GM12873 (cell line): ENCODE measurements around the gene LDHAL6A.
A peak's percentile ranks its signal among the peaks of the same experiment; 100 is the strongest.

Source experiments
- TF ChIP-seq, protein P1 (sequence below): IDR thresholded peaks from 2 replicates; pipeline ENCODE4 v1.5.1; 2012; ENCODE audit warnings: low read depth, mild to moderate bottlenecking, moderate library complexity, low read length, control low read depth; ENCODE audit not compliant: insufficient read depth; ENCODE audit errors: missing control alignments

LDHAL6A gene

DNA sequence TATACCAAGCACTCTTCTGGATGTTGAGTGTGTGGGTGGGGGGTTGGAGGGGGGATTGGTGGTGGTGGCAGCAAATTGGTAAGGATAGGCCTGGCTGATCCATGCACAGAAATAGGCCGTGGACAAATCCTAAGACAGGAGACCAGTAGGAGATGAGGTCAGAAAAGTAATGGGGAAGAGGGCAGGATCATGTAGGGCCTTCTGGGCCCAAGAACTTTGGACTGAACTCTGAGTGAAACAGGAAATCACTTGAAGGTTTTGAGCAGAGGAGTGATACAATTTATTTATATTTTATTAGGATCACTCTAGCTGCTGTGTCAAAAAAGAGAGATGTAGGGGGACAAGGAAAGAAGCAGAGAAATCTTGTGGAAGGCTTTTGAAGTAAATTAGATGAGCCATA, 42.4 kb downstream of the LDHAL6A start:
- TF ChIP-seq, protein P1, sequence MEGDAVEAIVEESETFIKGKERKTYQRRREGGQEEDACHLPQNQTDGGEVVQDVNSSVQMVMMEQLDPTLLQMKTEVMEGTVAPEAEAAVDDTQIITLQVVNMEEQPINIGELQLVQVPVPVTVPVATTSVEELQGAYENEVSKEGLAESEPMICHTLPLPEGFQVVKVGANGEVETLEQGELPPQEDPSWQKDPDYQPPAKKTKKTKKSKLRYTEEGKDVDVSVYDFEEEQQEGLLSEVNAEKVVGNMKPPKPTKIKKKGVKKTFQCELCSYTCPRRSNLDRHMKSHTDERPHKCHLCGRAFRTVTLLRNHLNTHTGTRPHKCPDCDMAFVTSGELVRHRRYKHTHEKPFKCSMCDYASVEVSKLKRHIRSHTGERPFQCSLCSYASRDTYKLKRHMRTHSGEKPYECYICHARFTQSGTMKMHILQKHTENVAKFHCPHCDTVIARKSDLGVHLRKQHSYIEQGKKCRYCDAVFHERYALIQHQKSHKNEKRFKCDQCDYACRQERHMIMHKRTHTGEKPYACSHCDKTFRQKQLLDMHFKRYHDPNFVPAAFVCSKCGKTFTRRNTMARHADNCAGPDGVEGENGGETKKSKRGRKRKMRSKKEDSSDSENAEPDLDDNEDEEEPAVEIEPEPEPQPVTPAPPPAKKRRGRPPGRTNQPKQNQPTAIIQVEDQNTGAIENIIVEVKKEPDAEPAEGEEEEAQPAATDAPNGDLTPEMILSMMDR, result no peak

DNA sequence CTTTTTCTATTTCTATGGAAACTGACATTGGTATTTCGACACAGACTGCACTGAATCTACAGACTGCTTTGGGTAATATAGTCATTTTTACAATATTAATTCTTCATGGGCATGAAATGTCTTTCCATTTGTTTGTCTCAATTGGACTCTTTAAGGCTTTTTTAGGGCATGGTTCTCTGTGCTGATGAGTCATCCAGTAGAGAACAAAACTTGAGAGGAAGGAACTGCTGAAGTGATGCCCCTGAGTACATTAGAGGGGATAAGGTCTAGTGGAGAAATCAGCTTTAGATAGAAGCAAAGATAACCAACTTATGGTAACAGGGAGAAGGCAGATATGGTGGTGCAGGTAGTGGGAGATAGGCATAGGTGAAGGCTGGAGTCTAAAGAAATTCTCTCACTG, 46.0 kb downstream of the LDHAL6A start:
- TF ChIP-seq, protein P1, result no peak

DNA sequence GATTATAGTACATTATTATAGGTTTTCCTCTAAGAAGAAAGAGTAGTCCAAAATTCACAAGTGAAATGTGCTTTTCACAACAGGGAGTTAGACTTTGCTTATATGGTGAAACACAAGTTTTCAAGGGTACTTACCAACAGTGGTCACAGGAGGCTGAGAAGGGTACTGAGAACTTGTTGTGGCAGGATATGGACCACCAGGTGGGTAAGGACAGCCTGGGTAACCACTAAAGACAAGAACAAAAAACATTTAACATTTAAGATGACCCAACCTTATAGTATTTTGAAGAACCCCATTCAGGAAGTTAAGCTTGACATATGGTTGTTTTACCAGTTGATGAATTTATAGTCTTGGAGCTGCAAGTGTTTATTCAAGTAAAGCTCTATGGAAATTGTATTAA, 46.7 kb downstream of the LDHAL6A start:
- TF ChIP-seq, protein P1, result no peak

DNA sequence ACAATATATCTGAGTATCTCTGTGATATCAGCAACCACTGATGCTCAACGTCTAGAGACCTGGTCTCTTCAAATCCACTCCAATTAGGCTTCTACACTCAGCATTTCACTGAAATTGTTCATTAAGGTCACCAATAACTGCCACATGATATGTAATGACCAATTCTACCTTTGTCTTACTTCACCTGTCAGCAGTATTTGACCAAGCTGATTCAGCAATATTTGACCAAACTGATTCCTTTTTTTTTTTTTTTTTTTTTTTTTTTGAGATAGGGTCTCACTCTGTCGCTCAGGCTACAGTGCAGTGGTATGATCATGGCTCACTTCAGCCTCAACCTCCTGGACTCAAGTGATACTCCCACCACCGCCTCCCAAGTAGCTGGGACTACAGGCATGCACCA, 65.5 kb downstream of the LDHAL6A start:
- TF ChIP-seq, protein P1, result no peak

DNA sequence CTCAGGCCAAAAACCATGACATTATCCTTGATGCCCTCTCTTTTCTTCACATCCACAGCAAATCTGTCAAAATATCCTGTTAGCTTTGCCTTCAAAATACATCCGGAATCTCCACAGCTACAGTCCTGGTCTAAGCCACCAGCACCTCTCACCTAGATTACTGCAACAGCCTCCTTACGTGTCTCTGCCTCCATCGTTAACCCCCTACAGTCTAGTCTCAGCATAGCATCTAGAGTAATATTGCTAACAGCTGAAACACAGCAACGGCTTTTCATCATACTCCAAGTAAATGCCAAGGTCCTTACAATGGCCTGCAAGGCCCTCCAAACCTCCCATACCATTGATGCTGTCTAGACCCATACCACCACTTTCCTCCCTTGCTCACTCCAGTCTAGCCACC, 66.7 kb downstream of the LDHAL6A start:
- TF ChIP-seq, protein P1, result peak; percentile 47

DNA sequence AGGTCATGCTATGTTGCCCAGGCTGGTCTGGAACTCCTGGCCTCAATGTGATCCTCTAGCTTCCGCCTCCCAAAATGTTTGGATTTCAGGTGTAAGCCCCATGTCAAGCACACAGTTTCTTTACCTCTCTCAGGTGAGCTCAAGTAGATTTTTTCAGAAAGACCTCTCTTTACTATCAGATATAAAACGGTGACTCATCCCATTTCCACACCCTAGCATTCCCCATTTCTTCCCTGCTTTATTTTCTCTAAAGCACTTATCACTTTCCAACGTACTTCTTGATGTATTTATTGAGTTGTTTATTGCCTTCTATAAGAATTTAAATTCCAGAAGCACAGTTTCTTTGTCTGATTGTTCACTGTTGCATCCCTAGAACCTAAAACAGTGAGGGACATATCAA, 67.4 kb downstream of the LDHAL6A start:
- TF ChIP-seq, protein P1, result no peak

DNA sequence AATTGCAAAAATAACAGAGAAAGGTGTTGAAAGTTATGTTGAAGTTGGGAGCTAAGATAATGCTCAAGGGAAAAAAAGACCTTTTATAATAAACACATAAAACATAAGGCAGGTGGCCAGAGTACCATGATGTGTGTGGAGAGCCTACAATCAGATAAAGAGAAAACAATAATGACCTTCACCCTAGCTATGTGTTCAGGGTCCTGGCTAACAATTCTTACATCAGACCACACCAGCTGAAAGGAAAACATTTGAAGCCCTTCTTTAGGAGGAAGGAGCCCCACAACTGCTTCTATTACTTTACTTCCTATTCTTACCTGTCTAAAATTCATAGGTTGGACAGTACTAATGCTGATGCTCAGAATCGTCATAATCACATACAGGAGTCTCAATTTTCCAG, 68.6 kb downstream of the LDHAL6A start:
- TF ChIP-seq, protein P1, result no peak

DNA sequence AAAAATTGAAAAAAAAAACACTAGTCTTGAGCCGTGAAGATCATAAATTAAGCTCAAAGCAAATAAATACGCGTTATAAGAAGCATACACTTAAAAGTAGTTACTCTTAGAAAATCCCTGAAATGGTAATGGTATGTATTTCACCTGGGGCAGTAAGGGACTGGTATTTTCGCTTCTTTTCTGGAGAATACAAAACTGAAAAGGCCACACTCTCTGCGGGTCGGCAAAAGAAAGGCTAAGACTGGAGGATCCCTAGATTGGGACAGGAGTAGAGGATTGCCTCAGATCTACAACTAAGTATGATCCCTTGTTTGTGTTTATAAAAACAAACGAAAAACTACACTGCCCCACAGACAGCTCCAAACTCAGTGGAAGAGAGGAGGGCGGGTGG, 70.5 kb downstream of the LDHAL6A start:
- TF ChIP-seq, protein P1, result no peak
